H1 (cell line): ENCODE results near the gene HEBP1. TPM values are rescaled to one million over a fixed set of nuclear protein-coding genes. Genes with fewer than 3 reads are reported as not detected.

Source experiments
- CTCF ChIA-PET: fragments of 300-600 bp; sonication (Branson Sonifier 250); formaldehyde crosslinking; loops from one replicate; lab custom pipeline; 2021; ENCODE audit not compliant: partially characterized antibody; lab: Charles Lee
- POLR2A ChIA-PET: fragments of 300-600 bp; sonication (Branson Sonifier 250); formaldehyde crosslinking; loops from one replicate; lab custom pipeline; 2021; ENCODE audit warnings: inconsistent platforms; ENCODE audit not compliant: partially characterized antibody; lab: Charles Lee
- DNase-seq, 2 experiments: peaks; one replicate each; pipeline versions ENCODE4 v3.0.0 to v3.0.0-alpha.2; 2010 to 2022; ENCODE audit warnings: low spot score in 2 of 2, low read depth in 1 of 2, mixed read lengths in 1 of 2
- FAIRE-seq: peaks from 2 replicates; lab custom pipeline; 2011; peaks lifted over from hg19 to GRCh38; lab: Jason Lieb, UNC
- H2AFZ ChIP-seq: 2 replicates; pipeline ENCODE4 v1.8.1; 2012; ENCODE audit warnings: low read length, inconsistent platforms
- H2AK5ac ChIP-seq: 2 replicates; pipeline ENCODE4 v1.6.1; 2013; ENCODE audit warnings: low read depth, low read length
- H2BK120ac ChIP-seq: replicated peaks from 2 replicates; pipeline ENCODE3; 2013; ENCODE audit warnings: low read depth, low read length, inconsistent platforms
- H2BK12ac ChIP-seq: 2 replicates; pipeline ENCODE4 v1.6.1; 2013; ENCODE audit warnings: low read depth, low read length
- H2BK15ac ChIP-seq: 2 replicates; pipeline ENCODE4 v1.6.1; 2013; ENCODE audit warnings: low read length
- H2BK20ac ChIP-seq: 2 replicates; pipeline ENCODE4 v1.6.1; 2013; ENCODE audit warnings: low read length
- H2BK5ac ChIP-seq: 2 replicates; pipeline ENCODE4 v1.6.1; 2013; ENCODE audit warnings: low read depth, low read length
- H3K14ac ChIP-seq: 2 replicates; pipeline ENCODE4 v1.6.1; 2013; ENCODE audit warnings: inconsistent platforms; ENCODE audit not compliant: insufficient read length
- H3K18ac ChIP-seq: 2 replicates; pipeline ENCODE4 v1.6.1; 2013; ENCODE audit warnings: low read length; ENCODE audit errors: extremely low read depth
- H3K23ac ChIP-seq: 2 replicates; pipeline ENCODE4 v1.6.1; 2013; ENCODE audit warnings: inconsistent platforms; ENCODE audit not compliant: insufficient read length
- H3K23me2 ChIP-seq: 2 replicates; pipeline ENCODE4 v1.6.1; 2013; ENCODE audit warnings: low read depth, low read length
- H3K27ac ChIP-seq: 2 replicates; pipeline ENCODE4 v1.6.1; 2011; ENCODE audit warnings: low read depth, low read length, inconsistent platforms
- H3K27me3 ChIP-seq, 4 experiments: replicated peaks in 1 of 4; 1 replicate in 1 of 4; 2 replicates in 3 of 4; pipeline versions ENCODE4 v1.6.1 to v1.8.1; 2011 to 2013; ENCODE audit warnings: low read length in 3 of 4, mild to moderate bottlenecking in 3 of 4, inconsistent platforms in 2 of 4, mixed read lengths in 2 of 4, moderate library complexity in 1 of 4; ENCODE audit not compliant: control insufficient read depth in 3 of 4, insufficient read depth in 3 of 4; ENCODE audit errors: extremely low read depth in 1 of 4
- H3K36me3 ChIP-seq, 4 experiments: 2 replicates each; pipeline versions ENCODE4 v1.6.1 to v1.8.1; 2011 to 2013; ENCODE audit warnings: mild to moderate bottlenecking in 4 of 4, low read length in 3 of 4, moderate library complexity in 2 of 4, control low read depth in 1 of 4, inconsistent platforms in 1 of 4; ENCODE audit not compliant: insufficient read depth in 4 of 4, control insufficient read depth in 2 of 4
- H3K4ac ChIP-seq: replicated peaks from 2 replicates; pipeline ENCODE3; 2013; ENCODE audit warnings: low read length, low read depth, mixed read lengths, inconsistent platforms; ENCODE audit not compliant: insufficient read length
- H3K4me1 ChIP-seq, 4 experiments: replicated peaks in 1 of 4; 1 replicate in 1 of 4; 2 replicates in 3 of 4; pipeline versions ENCODE4 v1.6.1 to v1.8.1; 2011 to 2013; ENCODE audit warnings: low read length in 3 of 4, inconsistent platforms in 2 of 4, mixed read lengths in 1 of 4; ENCODE audit not compliant: insufficient read depth in 4 of 4, control insufficient read depth in 3 of 4
- H3K4me2 ChIP-seq, 2 experiments: 2 replicates each; pipeline versions ENCODE4 v1.6.1 to v1.8.1; 2011 to 2013; ENCODE audit warnings: low read depth in 2 of 2, low read length in 2 of 2, control low read depth in 1 of 2, inconsistent platforms in 1 of 2, mild to moderate bottlenecking in 1 of 2; ENCODE audit not compliant: insufficient read depth in 1 of 2
- H3K4me3 ChIP-seq, 4 experiments: fragments of 200-600, 300-600 bp in 1 of 4; sonication (generic), shearing (Covaris generic), sonication (Bioruptor Twin) in 1 of 4; 2 replicates each; pipeline versions ENCODE4 v1.5.1 to v1.8.1; 2011 to 2016; ENCODE audit warnings: low read length in 4 of 4, low read depth in 3 of 4, control low read depth in 2 of 4, inconsistent platforms in 2 of 4, mild to moderate bottlenecking in 2 of 4, mixed read lengths in 1 of 4, moderate library complexity in 1 of 4; ENCODE audit not compliant: insufficient read depth in 2 of 4; ENCODE audit errors: extremely low read depth in 1 of 4
- H3K56ac ChIP-seq: replicated peaks from 2 replicates; pipeline ENCODE3; 2013; ENCODE audit warnings: low read depth, mild to moderate bottlenecking, mixed read lengths, low read length, inconsistent platforms; ENCODE audit not compliant: insufficient read length
- H3K79me1 ChIP-seq: 2 replicates; pipeline ENCODE4 v1.6.1; 2013; ENCODE audit warnings: low read depth, low read length, control low read depth
- H3K79me2 ChIP-seq, 2 experiments: 2 replicates each; pipeline versions ENCODE4 v1.6.1 to v1.8.1; 2012 to 2013; ENCODE audit warnings: low read length in 2 of 2, mild to moderate bottlenecking in 2 of 2, inconsistent platforms in 1 of 2; ENCODE audit not compliant: insufficient read depth in 2 of 2, control insufficient read depth in 1 of 2
- H3K9ac ChIP-seq, 4 experiments: replicated peaks in 1 of 4; 1 replicate in 1 of 4; 2 replicates in 3 of 4; pipeline versions ENCODE4 v1.6.1 to v1.8.1; 2011 to 2013; ENCODE audit warnings: low read depth in 3 of 4, low read length in 3 of 4, control low read depth in 2 of 4, mild to moderate bottlenecking in 2 of 4, moderate library complexity in 2 of 4, inconsistent platforms in 1 of 4; ENCODE audit errors: extremely low read depth in 1 of 4
- H3K9me3 ChIP-seq, 2 experiments: 2 replicates each; pipeline versions ENCODE4 v1.6.1 to v1.8.1; 2012 to 2013; ENCODE audit warnings: mild to moderate bottlenecking in 2 of 2, moderate library complexity in 2 of 2, control low read depth in 1 of 2, inconsistent platforms in 1 of 2, low read depth in 1 of 2, low read length in 1 of 2, mixed read lengths in 1 of 2; ENCODE audit not compliant: insufficient read depth in 2 of 2
- H4K20me1 ChIP-seq, 2 experiments: replicated peaks in 1 of 2; 2 replicates each; pipeline versions ENCODE3 to v1.8.1; 2011 to 2013; ENCODE audit warnings: inconsistent platforms in 2 of 2, low read length in 2 of 2, mild to moderate bottlenecking in 1 of 2; ENCODE audit not compliant: insufficient read depth in 2 of 2, control insufficient read depth in 1 of 2
- H4K5ac ChIP-seq: 2 replicates; pipeline ENCODE4 v1.6.1; 2013; ENCODE audit warnings: low read length, low read depth, mixed read lengths, inconsistent platforms; ENCODE audit not compliant: insufficient read length
- H4K8ac ChIP-seq: 2 replicates; pipeline ENCODE4 v1.8.0; 2013; ENCODE audit warnings: mild to moderate bottlenecking, moderate library complexity, low read length, inconsistent platforms; ENCODE audit not compliant: insufficient read depth; ENCODE audit errors: extremely low read depth
- H4K91ac ChIP-seq: replicated peaks from 2 replicates; pipeline ENCODE3; 2013; ENCODE audit warnings: low read length, mixed read lengths, inconsistent platforms; ENCODE audit not compliant: insufficient read length
- CHD1 ChIP-seq: IDR thresholded peaks from 2 replicates; pipeline ENCODE4 v1.6.1; 2012; ENCODE audit warnings: low read depth, low read length, improper control_type of control experiment
- E2F6 ChIP-seq: IDR thresholded peaks from 2 replicates; pipeline ENCODE4 v1.6.1; 2012; ENCODE audit warnings: inconsistent platforms
- HDAC2 ChIP-seq, 2 experiments: fragments of 300-600 bp in 1 of 2; sonication (generic) in 1 of 2; IDR thresholded peaks; 2 replicates each; pipeline ENCODE4 v1.6.1; 2011 to 2012; ENCODE audit warnings: low read depth in 2 of 2, low read length in 2 of 2, mild to moderate bottlenecking in 2 of 2, moderate library complexity in 2 of 2, borderline replicate concordance in 1 of 2, inconsistent platforms in 1 of 2
- JUN ChIP-seq: IDR thresholded peaks from 2 replicates; pipeline ENCODE4 v1.6.1; 2011; ENCODE audit warnings: low read depth, mild to moderate bottlenecking, improper control_type of control experiment, low read length
- MAX ChIP-seq: IDR thresholded peaks from 2 replicates; pipeline ENCODE4 v1.6.1; 2012; ENCODE audit warnings: inconsistent platforms
- NRF1 ChIP-seq: IDR thresholded peaks from 2 replicates; pipeline ENCODE4 v1.6.1; 2011; ENCODE audit warnings: mild to moderate bottlenecking, low read depth, low read length, improper control_type of control experiment
- POLR2A ChIP-seq, 2 experiments: IDR thresholded peaks; 1 replicate in 1 of 2; 2 replicates in 1 of 2; pipeline ENCODE4 v1.6.1; 2011; ENCODE audit warnings: low read depth in 2 of 2, low read length in 2 of 2, mild to moderate bottlenecking in 2 of 2; ENCODE audit errors: control extremely low read depth in 1 of 2
- RNF2 ChIP-seq: fragments of 200-900, 300-1000 bp; sonication (generic); IDR thresholded peaks from 2 replicates; pipeline ENCODE4 v1.7.1; 2016; ENCODE audit warnings: borderline replicate concordance, low read depth, mild to moderate bottlenecking, antibody characterized with exemption, low read length; ENCODE audit not compliant: poor library complexity, severe bottlenecking; ENCODE audit errors: missing control alignments
- WGBS, 2 experiments: shearing (Covaris generic) in 1 of 2; methylation state at CpG; one replicate each; pipeline versions ENCODE4 v1.1.6 to v1.1.7; 2013 to 2015; ENCODE audit warnings: low lambda C conversion rate in 2 of 2, mixed read lengths in 2 of 2, inconsistent platforms in 1 of 2, low coverage in 1 of 2, missing lambda C conversion rate in 1 of 2; ENCODE audit not compliant: insufficient replicate concordance in 2 of 2, insufficient coverage in 1 of 2, insufficient read length in 1 of 2; ENCODE audit errors: extremely low coverage in 1 of 2, missing lambda C conversion rate in 1 of 2; 5-methylcytosine and 5-hydroxymethylcytosine counted together
- polyA plus RNA-seq, 7 experiments: library from polyadenylated mRNA; depleted of rRNA in 3 of 7; stranded (reverse) in 5 of 7; unstranded in 2 of 7; fragments of >200 nt in 5 of 7; fragments of 200-250 nt in 2 of 7; gene quantifications; 1 replicate in 5 of 7; 2 replicates in 1 of 7; 4 replicates in 1 of 7; pipeline versions ENCODE4 v1.2.1 to v1.2.3, GENCODE V29; 2011 to 2013; ENCODE audit warnings: missing spikeins in 2 of 7, mixed read lengths in 2 of 7
- total RNA-seq: library from RNA; stranded (reverse); fragmentation: NEBNext Ultra II Directional; extraction: Animal tissue kit (Norgen Biotek cat#: 25700); gene quantifications from 2 replicates; pipeline ENCODE4 v1.2.1, GENCODE V29; 2021

Gene HEBP1
- total and polyA plus RNA-seq, 2 of the 8 experiments (the other 6 are each of a cell fraction or from before 2014, with no cell fraction given) = 30.8 to 56.1 TPM

DNA sequence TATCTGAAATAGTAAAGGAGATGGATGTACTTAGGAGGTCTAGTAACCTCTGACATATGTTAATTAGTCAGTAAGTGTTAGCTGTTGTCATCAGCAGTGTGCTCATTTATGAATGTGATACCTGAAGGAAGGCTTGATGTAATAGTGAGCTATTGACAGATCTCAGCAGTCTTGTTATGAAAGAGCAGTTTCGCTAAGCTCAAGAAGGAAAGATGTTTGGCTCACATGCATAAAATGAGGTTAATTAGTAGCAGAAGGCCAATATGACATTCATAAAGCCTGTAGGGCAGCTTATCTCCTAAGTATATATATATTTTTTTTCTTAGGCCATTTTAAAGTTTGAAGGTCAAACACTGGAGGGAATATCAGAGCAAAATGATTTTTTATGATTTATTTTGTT is 46.9 kb upstream of the HEBP1 start:
- Histone ChIP-seq H2BK20ac (no peak overlapping the region), H2AK5ac (no peak overlapping the region), H2BK12ac (no peak overlapping the region), H3K14ac (no peak overlapping the region), H3K27ac (no peak overlapping the region), H3K23me2 (peaks cover 9% of the 10 kb centered on the region), H3K56ac (no peak overlapping the region), H3K79me2 (peaks cover 0 to 50% of the 10 kb centered on the region in 2 experiments; a peak in 3 of 4 replicates), H4K91ac (no peak overlapping the region), H4K5ac (no peak overlapping the region), H2BK120ac (no peak overlapping the region), H3K18ac (no peak overlapping the region), H2AFZ (no peak overlapping the region), H4K20me1 (peaks cover 0 to 1% of the 10 kb centered on the region in 2 experiments), H4K8ac (no peak overlapping the region), H3K79me1 (peaks cover 2% of the 10 kb centered on the region; the same call in 1 of the 2 replicates), H3K27me3 (no peaks in the 10 kb centered on the region), H3K9ac (no peak overlapping the region), H3K9me3 (no peaks in the 10 kb centered on the region; a peak in 1 of 4 replicates), H2BK5ac (no peak overlapping the region), H3K23ac (no peak overlapping the region), H3K36me3 (no peaks in the 10 kb centered on the region; a peak in 2 of 8 replicates), H3K4me3 (no peak overlapping the region), H2BK15ac (no peak overlapping the region), H3K4me2 (no peak overlapping the region; a peak in 1 of 4 replicates), H3K4me1 (peaks cover 0 to 7% (median 3%) of the 10 kb centered on the region in 4 experiments; a peak in 3 of 7 replicates), H3K4ac (no peak overlapping the region)
- CTCF ChIA-PET = interaction anchor here (0.8 to 2.2 kb wide), 6 partner anchors 11 to 130 kb away, joined by 3 to 7 read pairs (median 4); no protein-coding TSS in a partner anchor
- POLR2A ChIA-PET = interaction anchor here (0.6 to 1.3 kb wide), 2 partner anchors 41 to 136 kb away, joined by 3 to 4 read pairs; no protein-coding TSS in a partner anchor
- DNase-seq (no peak), FAIRE-seq (no peak)
- WGBS, 2 experiments = 78% methylated on average over 1 of the region's 1 CpG; no CpG with 5 or more reads in 1 of the 2 experiments
- TF ChIP-seq HDAC2 (IDR thresholded peaks at IDR 0.05; ENCODE audit: borderline replicate concordance in 1 of 2, low read depth in 2 of 2, low read length in 2 of 2) (no peak), POLR2A (IDR thresholded peaks at IDR 0.05; ENCODE audit: control extremely low read depth in 1 of 2, low read depth in 2 of 2, low read length in 2 of 2) (no peak), JUN (no peak), NRF1 (no peak), E2F6 (no peak), RNF2 (no peak), MAX (no peak), CHD1 (no peak)
